Ovary (tissue), 3 donors: ENCODE measurements around the gene CHP2.

Source experiments
- CTCF ChIP-seq, 3 donors: fragments of 450-650 bp in 2 of 3; fragments of 200-600 bp in 1 of 3; IDR thresholded peaks; one replicate each; pipeline versions ENCODE4 v1.5.1 to v1.8.0; 2016 to 2022; ENCODE audit warnings: antibody characterized with exemption in 3 of 3, mild to moderate bottlenecking in 1 of 3
- EP300 ChIP-seq: sonication (generic); formaldehyde crosslinking; IDR thresholded peaks from one replicate; pipeline ENCODE4 v1.6.1; 2017; ENCODE audit warnings: antibody characterized with exemption
- POLR2A ChIP-seq: fragments of 450-650 bp; IDR thresholded peaks from one replicate; pipeline ENCODE4 v1.6.1; 2017; ENCODE audit warnings: antibody characterized with exemption, mild to moderate bottlenecking, moderate library complexity
- donor health status: DM: no; HTN: no; CAD: no.

DNA sequence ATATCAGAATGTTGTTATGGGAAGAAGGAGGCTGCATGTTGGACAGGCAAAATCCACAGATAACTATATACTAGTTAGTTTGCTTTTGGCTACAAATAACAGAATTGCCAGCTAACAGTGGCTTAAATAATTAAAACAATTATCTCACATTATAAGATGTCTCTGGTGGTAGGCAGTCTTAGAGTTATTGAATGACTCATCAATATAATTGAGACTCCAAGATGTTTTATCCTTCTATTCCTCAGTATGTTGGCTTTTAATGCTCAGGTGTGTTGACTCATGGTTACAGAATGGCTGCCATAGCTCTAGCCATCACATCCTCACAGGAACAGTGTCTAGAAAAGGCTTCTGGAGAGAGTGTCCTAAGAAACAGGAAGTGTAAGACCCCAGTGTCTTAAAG is 11.1 kb downstream of the CHP2 start:
- TF ChIP-seq CTCF (IDR thresholded peaks at IDR 0.05), result no peak
- no peak for TF ChIP-seq EP300
- no peak for TF ChIP-seq POLR2A
